Effector memory CD8-positive, alpha-beta T cell (primary cell): Measurements from ENCODE around the gene DHFR.
"Not testable (repeated sequence)": the region's sequence is repeated elsewhere in the genome, so short reads cannot be mapped to it uniquely, and the experiment has no call there.

Source experiments
- ATAC-seq: fragments of 150-1000 bp; cut with Tn5 transposase; replicated peaks from 2 replicates; pipeline ENCODE4 v1.10.0; 2021; ENCODE audit warnings: mild to moderate bottlenecking, moderate library complexity
- DNase-seq, 3 experiments: peaks; one replicate each; pipeline ENCODE4 v3.0.0; 2021
- H3K27ac Mint-ChIP-seq, 2 donors: one replicate each; pipeline ENCODE4 v1.8.0; 2022; ENCODE audit warnings: mild to moderate bottlenecking in 2 of 2, mixed read lengths in 2 of 2, moderate library complexity in 2 of 2
- H3K27me3 Mint-ChIP-seq, 2 donors: one replicate each; pipeline ENCODE4 v1.8.0; 2022; ENCODE audit warnings: mixed read lengths in 2 of 2
- H3K36me3 Mint-ChIP-seq: one replicate; pipeline ENCODE4 v1.8.0; 2022; ENCODE audit warnings: mild to moderate bottlenecking, moderate library complexity, mixed read lengths; ENCODE audit not compliant: insufficient read depth
- H3K4me1 Mint-ChIP-seq, 2 donors: one replicate each; pipeline ENCODE4 v1.8.0; 2022; ENCODE audit warnings: low read depth in 2 of 2, mixed read lengths in 2 of 2
- H3K4me3 Mint-ChIP-seq, 2 donors: one replicate each; pipeline ENCODE4 v1.8.0; 2022; ENCODE audit warnings: mild to moderate bottlenecking in 2 of 2, mixed read lengths in 2 of 2, moderate library complexity in 2 of 2
- H3K9me3 Mint-ChIP-seq, 2 donors: one replicate each; pipeline ENCODE4 v1.8.0; 2022; ENCODE audit warnings: mixed read lengths in 2 of 2

DHFR gene

DNA sequence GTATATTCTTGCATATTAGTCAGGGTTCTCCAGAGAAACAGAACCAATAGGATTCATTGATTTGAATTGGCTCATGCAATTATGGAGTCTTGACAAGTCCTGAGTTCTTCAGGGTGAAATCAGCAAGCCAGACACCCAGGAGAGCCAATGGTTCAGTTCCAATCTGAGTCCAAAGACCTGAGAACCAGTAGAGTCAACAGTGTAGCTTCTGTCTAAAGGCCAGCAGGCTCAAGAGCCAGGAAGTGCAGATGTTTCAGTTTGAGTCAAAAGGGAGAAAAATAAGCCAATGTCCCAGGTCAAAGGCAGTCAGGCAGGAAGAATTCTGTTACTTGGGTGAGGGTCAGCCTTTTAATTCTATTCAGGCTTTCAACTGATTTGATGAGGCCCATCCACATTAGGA lies 47.0 kb downstream of the DHFR start:
- DNase-seq (no peak), ATAC-seq (no peak)
- H3K36me3 Mint-ChIP-seq: peaks cover 2% of the 10 kb centered on the region
- H3K27ac Mint-ChIP-seq: no peak overlapping the region
- H3K4me1 Mint-ChIP-seq: no peaks in the 10 kb centered on the region
- no peak overlapping the region for H3K4me3 Mint-ChIP-seq
- H3K9me3 Mint-ChIP-seq: peaks cover 0 to 1% of the 10 kb centered on the region in 2 donors
- H3K27me3 Mint-ChIP-seq: no peaks in the 10 kb centered on the region

DNA sequence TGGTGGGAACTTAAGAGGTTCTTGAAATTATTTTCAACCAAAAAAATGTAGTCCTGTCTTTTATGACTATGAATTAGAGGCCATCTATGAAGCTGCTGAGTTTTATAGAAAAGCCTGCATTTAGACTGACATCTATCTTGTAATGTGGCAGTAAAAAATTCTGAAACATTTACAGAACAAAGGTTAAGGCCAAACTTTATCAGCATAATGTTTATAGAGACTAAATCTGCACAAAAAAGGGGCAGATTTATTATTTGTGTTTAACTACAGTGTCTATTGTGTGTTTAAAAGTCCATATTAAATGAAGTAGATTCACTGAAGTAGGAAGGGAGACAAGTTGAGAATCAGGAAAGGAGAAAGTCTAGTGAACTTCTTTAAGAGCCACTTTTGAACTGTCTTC lies 47.4 kb downstream of the DHFR start:
- H3K4me3 Mint-ChIP-seq: no peak overlapping the region
- no peaks in the 10 kb centered on the region for H3K27me3 Mint-ChIP-seq
- H3K4me1 Mint-ChIP-seq: no peaks in the 10 kb centered on the region
- H3K9me3 Mint-ChIP-seq: peaks cover 0 to 1% of the 10 kb centered on the region in 2 donors
- H3K36me3 Mint-ChIP-seq: peaks cover 2% of the 10 kb centered on the region
- H3K27ac Mint-ChIP-seq: no peak overlapping the region
- ATAC-seq (no peak), DNase-seq (no peak)

DNA sequence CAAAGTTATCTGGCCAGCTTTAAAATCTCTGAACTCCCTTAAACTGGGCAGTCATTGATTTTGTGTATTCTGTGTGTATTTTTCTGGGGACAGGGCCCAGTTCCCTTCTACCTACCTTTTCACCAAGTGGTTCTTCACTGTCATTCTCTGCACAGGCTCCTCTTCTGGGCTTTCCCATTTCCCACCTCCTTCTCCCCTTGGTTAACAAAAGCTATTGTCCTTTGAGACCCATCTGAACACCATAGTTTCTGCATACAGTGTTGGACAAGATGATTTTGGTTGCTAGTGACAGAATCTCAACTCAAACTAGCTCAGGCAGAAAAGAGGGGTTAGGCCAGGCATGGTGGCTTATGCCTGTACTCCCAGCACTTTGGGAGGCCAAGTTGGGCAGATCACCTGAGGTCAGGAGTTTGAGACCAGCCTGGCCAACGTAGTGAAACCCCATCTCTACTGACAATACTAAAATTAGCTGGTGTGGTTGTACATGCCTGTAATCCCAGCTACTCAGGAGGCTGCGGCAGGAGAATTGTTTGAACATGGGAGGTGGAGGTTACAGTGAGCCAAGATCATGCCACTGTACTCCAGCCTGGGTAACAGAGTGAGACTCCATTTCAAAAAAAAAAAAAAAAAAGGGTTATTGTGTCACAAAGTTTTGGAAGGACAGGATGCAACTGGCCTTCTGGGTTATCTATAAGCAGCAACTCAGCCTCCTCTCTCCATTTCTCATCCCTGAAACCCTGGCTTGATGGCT lies 53.7 kb downstream of the DHFR start:
- H3K4me1 Mint-ChIP-seq: no peaks in the 10 kb centered on the region
- ATAC-seq: no peak
- no peaks in the 10 kb centered on the region for H3K9me3 Mint-ChIP-seq
- no peak overlapping the region for H3K27ac Mint-ChIP-seq
- peaks cover 2% of the 10 kb centered on the region for H3K36me3 Mint-ChIP-seq
- H3K4me3 Mint-ChIP-seq: no peak overlapping the region
- no peak for DNase-seq
- peaks cover 0 to 3% of the 10 kb centered on the region in 2 donors for H3K27me3 Mint-ChIP-seq

DNA sequence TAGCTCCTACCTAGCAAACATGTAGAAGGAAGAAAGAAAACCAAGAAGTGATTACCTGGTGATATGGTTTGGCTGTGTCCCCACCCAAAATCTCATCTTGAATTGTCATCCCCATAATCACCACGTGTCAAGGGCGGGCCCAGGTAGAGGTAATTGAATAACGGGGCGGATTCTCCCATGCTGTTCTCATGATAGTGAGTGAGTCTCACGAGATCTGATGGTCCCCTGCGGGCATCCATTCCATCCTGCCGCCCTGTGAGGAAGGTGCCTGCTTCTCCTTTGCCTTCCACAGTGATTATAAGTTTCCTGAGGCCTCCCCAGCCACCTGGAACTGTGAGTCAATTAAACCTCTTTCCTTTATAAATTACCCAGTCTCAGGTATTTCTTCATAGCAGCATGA lies 57.3 kb downstream of the DHFR start:
- no peak overlapping the region for H3K27ac Mint-ChIP-seq
- ATAC-seq (no peak), DNase-seq (no peak)
- H3K27me3 Mint-ChIP-seq: peaks cover 0 to 9% of the 10 kb centered on the region in 2 donors
- H3K36me3 Mint-ChIP-seq: no peaks in the 10 kb centered on the region
- H3K4me1 Mint-ChIP-seq: no peaks in the 10 kb centered on the region
- H3K4me3 Mint-ChIP-seq: no peak overlapping the region
- no peaks in the 10 kb centered on the region for H3K9me3 Mint-ChIP-seq

DNA sequence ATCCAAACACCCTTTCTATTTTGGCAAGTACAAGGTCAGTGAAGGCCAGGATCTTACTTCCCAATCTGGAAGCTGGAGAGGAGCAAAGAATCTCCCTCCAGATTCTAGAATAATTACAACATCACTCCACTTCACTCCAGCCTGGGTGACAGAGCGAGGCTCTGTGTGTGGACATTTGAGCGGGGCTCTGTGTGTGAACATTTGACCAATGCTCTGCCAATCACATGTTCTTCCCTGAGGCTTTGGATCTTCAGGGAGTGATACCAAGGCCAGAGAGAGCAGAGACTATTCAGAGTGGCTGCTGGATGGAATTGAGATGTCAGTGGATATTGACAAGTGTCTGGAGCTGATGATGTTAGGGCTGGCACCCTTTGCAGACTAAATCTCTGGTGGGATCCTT lies 60.0 kb downstream of the DHFR start:
- no peaks in the 10 kb centered on the region for H3K4me1 Mint-ChIP-seq
- H3K4me3 Mint-ChIP-seq: no peak overlapping the region
- ATAC-seq (no peak), DNase-seq (no peak)
- no peaks in the 10 kb centered on the region for H3K9me3 Mint-ChIP-seq
- peaks cover 6 to 28% of the 10 kb centered on the region in 2 donors for H3K27me3 Mint-ChIP-seq
- H3K27ac Mint-ChIP-seq: no peak overlapping the region
- no peaks in the 10 kb centered on the region for H3K36me3 Mint-ChIP-seq

DNA sequence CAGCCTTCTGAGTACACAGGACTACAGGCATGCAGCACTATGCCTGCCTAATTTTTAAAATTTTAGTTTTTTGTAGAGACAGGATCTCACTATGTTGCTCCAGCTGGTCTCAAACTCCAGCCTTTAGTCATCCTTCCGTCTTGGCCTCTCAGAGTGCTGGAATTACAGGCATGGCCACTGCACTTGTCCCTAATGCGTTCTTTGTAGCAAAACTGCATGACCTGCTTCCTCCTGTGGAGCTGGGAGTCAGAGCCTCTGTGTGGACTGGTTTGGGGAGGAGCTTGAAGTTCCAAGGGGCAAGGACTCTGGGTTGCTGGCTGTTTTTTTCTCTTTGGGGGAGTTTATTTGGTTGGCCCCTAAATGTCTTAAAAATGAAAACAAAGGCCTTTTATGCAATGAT lies 62.0 kb downstream of the DHFR start:
- Mint-ChIP-seq H3K9me3 (no peaks in the 10 kb centered on the region), H3K36me3 (no peaks in the 10 kb centered on the region), H3K27me3 (peaks cover 6 to 28% of the 10 kb centered on the region in 2 donors), H3K27ac (no peak overlapping the region), H3K4me3 (no peak overlapping the region), H3K4me1 (no peaks in the 10 kb centered on the region)
- ATAC-seq (no peak), DNase-seq (no peak)

DNA sequence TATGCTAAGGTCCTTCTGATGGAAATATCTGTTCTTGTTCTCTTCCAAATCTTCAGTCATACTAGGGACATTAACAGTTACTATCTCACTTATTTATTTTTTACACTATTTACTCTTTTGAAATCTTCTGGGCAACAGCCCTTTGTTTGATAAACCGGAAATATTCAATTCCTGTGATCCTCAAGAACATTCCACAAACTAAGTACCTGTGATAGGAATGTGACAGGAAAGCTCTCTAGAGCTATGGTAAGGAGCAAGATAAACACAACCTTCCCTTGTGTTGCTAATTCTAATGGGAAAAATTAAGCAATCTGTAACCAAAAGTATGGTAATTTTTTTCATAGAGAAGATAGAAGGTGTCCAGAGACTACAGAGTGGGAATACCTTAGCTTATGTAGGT lies 62.7 kb downstream of the DHFR start:
- ATAC-seq (no peak), DNase-seq (no peak)
- H3K36me3 Mint-ChIP-seq: no peaks in the 10 kb centered on the region
- H3K9me3 Mint-ChIP-seq: no peaks in the 10 kb centered on the region
- H3K27me3 Mint-ChIP-seq: peaks cover 6 to 30% of the 10 kb centered on the region in 2 donors
- H3K27ac Mint-ChIP-seq: no peak overlapping the region
- no peaks in the 10 kb centered on the region for H3K4me1 Mint-ChIP-seq
- no peak overlapping the region for H3K4me3 Mint-ChIP-seq

DNA sequence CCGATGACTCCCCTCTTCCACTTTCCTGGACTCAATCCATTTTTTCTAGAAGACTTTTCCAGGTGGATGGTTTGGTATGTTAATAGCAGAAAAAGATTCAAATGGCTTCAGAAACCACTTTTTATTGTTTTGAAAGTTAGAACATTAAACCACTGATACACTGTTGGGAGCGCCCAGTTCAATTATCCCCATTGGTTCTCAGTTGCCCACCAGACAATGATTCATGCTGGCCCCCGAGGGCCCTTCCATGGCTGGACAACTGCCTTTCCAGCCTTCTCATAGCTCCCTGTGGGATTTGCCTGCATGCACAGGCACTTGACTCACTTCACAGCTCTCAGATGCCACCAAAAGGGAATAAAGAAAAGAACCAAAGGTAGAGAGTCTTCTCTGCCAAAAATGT lies 63.4 kb downstream of the DHFR start:
- no peak for ATAC-seq
- H3K27ac Mint-ChIP-seq: no peak overlapping the region
- H3K9me3 Mint-ChIP-seq: no peaks in the 10 kb centered on the region
- no peaks in the 10 kb centered on the region for H3K4me1 Mint-ChIP-seq
- no peaks in the 10 kb centered on the region for H3K36me3 Mint-ChIP-seq
- H3K4me3 Mint-ChIP-seq: no peak overlapping the region
- peaks cover 6 to 36% of the 10 kb centered on the region in 2 donors for H3K27me3 Mint-ChIP-seq
- no peak for DNase-seq

DNA sequence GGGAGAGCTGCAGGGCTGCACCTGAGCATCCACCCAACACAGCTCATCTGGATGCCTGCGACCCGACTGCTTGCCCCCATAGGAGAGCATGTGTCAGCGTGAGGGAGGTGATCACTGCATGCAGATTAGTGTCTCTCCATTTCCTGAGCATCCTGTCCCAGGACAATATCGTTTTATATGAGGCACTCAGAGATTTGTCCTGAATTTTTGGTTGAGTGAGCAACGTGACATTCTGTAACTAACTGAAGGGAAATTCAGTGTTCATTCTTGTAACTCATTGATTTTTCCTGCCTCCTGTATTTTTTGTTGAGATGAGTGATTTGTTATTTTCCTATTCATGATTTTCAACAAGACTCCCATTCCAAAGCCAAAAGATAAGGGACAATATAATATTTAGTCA lies 64.0 kb downstream of the DHFR start:
- no peak for DNase-seq
- Mint-ChIP-seq H3K9me3 (no peaks in the 10 kb centered on the region), H3K36me3 (no peaks in the 10 kb centered on the region), H3K27me3 (peaks cover 6 to 35% of the 10 kb centered on the region in 2 donors), H3K4me3 (no peak overlapping the region), H3K4me1 (no peaks in the 10 kb centered on the region), H3K27ac (no peak overlapping the region)
- ATAC-seq: no peak

DNA sequence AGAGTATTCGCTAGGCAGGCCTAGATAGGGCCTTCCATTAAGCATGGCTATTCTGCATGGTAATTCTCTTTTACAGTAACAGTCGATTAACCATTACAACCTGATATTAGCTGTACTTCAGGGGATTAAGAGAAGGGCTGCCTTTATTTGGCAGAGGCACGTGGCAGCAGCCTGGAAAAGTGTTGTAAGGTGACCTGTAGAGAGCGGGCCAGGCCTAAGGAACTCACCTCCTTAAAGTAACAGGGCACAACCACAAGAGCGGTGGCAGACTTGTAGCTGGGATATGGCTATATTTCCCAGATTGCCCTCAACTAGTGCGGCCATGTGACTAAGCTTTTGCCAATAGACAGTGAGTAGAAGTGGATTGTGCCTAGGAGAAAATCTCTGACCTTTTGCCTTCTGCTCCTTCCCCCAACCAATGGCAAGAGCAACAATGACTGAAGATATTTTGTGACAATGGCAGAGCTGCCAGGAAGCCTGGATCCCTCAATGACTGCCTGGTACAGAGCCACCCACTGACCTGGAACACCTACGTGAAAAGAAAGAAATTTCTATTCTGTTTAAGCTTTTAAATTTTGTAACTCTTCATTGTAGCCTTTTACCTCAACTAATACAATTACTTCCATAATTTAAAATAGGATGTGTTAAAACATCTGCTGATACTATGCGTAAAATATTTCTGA lies 65.8 kb downstream of the DHFR start:
- H3K9me3 Mint-ChIP-seq: no peaks in the 10 kb centered on the region

DNA sequence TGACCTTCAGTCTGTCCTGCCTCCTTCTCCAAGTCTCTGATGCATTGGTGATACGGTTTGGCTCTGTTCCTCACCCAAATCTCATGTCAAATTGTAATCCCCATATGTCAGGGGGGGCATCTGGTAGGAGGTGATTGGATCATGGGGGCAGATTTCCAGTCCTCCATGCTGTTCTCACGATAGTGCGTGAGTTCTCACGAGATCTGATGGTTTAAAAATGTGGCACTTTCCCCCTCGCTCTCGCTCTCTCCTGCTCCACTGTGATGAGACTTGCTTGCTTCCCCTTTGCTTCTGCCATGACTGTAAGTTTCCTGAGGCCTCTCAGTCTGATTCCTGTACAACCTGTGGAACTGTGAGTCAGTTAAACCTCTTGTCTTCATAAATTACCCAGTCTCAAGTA lies 70.0 kb downstream of the DHFR start:
- DNase-seq (no peak), ATAC-seq (no peak)
- Mint-ChIP-seq H3K9me3 (no peaks in the 10 kb centered on the region), H3K27ac (no peak overlapping the region), H3K27me3 (peaks cover 10 to 34% of the 10 kb centered on the region in 2 donors), H3K36me3 (no peaks in the 10 kb centered on the region), H3K4me3 (no peak overlapping the region), H3K4me1 (no peaks in the 10 kb centered on the region)

More for the DNA sequence above, 65.8 kb downstream of the DHFR start:
- no peaks in the 10 kb centered on the region for H3K4me1 Mint-ChIP-seq
- no peak overlapping the region for H3K4me3 Mint-ChIP-seq
- H3K27me3 Mint-ChIP-seq: peaks cover 16 to 46% of the 10 kb centered on the region in 2 donors
- H3K27ac Mint-ChIP-seq: no peak overlapping the region
- no peaks in the 10 kb centered on the region for H3K36me3 Mint-ChIP-seq
- DNase-seq (no peak), ATAC-seq (no peak)

DNA sequence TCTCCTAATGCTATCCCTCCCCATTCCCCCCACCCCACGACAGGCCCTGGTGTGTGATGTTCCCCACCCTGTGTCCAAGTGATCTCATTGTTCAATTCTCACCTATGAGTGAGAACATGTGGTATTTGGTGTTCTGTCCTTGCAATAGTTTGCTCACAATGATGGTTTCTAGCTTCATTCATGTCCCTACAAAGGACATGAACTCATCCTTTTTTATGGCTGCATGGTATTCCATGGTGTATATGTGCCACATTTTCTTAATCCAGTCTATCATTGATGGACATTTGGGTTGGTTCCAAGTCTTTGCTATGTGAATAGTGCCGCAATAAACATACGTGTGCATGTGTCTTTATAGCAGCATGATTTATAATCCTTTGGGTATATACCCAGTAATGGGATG lies 74.5 kb downstream of the DHFR start:
- ATAC-seq, H3K9me3 Mint-ChIP-seq, DNase-seq, H3K36me3 Mint-ChIP-seq, H3K27ac Mint-ChIP-seq, H3K4me3 Mint-ChIP-seq, H3K4me1 Mint-ChIP-seq: not testable (repeated sequence)
- peaks cover 16 to 20% of the 10 kb centered on the region in 2 donors for H3K27me3 Mint-ChIP-seq

DNA sequence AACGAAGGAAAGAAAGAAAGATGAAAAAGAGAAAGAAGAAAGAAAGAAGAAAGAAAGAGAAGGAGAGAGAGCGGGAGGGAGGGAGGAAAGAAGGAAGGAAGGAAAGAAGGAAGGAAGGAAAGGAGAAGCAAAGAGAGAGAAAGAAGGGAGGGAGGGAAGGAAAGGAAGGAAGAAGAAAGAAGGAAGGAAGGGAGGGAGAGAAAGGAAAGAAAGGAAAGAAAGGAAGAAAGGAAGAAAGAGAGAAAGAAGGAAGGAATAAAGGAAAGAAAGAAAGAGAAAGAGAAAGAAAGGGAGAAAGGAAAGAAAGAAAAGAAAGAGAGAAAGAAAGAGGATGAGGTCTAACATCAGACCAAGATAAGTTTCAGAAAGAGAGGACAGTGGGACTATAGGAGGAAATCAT lies 75.7 kb downstream of the DHFR start:
- peaks cover 16 to 20% of the 10 kb centered on the region in 2 donors for H3K27me3 Mint-ChIP-seq
- no peak for ATAC-seq
- no peaks in the 10 kb centered on the region for H3K9me3 Mint-ChIP-seq
- no peak overlapping the region for H3K27ac Mint-ChIP-seq
- H3K4me3 Mint-ChIP-seq: no peak overlapping the region
- DNase-seq: no peak
- no peaks in the 10 kb centered on the region for H3K36me3 Mint-ChIP-seq
- no peaks in the 10 kb centered on the region for H3K4me1 Mint-ChIP-seq

DNA sequence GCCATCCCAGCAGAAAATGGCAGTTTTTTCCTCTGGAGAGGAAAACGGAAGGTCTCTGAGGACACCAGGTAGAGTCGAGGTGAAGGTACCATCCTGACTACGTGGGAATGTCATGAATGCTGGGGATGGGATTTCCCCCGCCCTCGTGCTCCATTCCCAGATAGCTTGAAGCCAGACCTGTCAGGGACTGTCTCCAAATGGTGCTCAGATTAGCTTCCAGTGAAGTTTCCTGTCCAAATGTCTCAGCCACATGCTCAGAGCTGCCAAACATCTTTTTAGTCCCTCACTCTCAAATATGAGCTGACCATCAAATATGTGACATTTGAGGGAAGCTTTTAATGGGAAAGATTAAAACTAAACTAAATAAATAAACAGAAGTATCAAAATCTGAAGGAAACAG lies 77.1 kb downstream of the DHFR start:
- H3K27ac Mint-ChIP-seq: no peak overlapping the region
- peaks cover 20 to 28% of the 10 kb centered on the region in 2 donors for H3K27me3 Mint-ChIP-seq
- H3K36me3 Mint-ChIP-seq: no peaks in the 10 kb centered on the region
- H3K9me3 Mint-ChIP-seq: no peaks in the 10 kb centered on the region
- no peak overlapping the region for H3K4me3 Mint-ChIP-seq
- H3K4me1 Mint-ChIP-seq: no peaks in the 10 kb centered on the region
- no peak for DNase-seq
- no peak for ATAC-seq
